Measurements from ENCODE around the gene RCL1. TPM values are rescaled to one million over a fixed set of nuclear protein-coding genes. Genes with fewer than 3 reads are reported as not detected.
A peak's percentile ranks its signal among the peaks of the same experiment; 100 is the strongest.

The RCL1 gene
- total RNA-seq, 1 experiment from 2014 or later: 9.5 TPM

- peak overlapping the region; percentile 64 for H3K4me2 ChIP-seq
- intact Hi-C loops (cut with micrococcal nuclease; ENCODE audit: unreplicated experiment): loop anchor here (1.0 to 10.0 kb wide), 5 partner anchors 163 to 840 kb away; no protein-coding TSS in a partner anchor
- no peaks in the 10 kb centered on the region for H3K27me3 ChIP-seq (ENCODE audit: insufficient read depth, low read depth)
- no peaks in the 10 kb centered on the region for H3K9me3 ChIP-seq (ENCODE audit: insufficient read depth, low read depth)
- H2AFZ ChIP-seq: peak overlapping the region; percentile 76; the same call in 1 of the 2 replicates
- no peaks in the 10 kb centered on the region for H3K79me2 ChIP-seq (ENCODE audit: low read depth)
- CTCF ChIA-PET: interaction anchor here (0.6 kb wide), 1 partner anchor 8 kb away, joined by 3 read pairs; no protein-coding TSS in a partner anchor
- H3F3A ChIP-seq (ENCODE audit: insufficient read depth, low read depth): no peaks in the 10 kb centered on the region
- no peak overlapping the region for H3K4me3 ChIP-seq
- H3K27ac ChIP-seq: no peak overlapping the region
- BruUV-seq (replicated peaks): no TSS peak
- no peaks in the 10 kb centered on the region for H3K36me3 ChIP-seq (ENCODE audit: low read depth)
- POLR2A ChIA-PET (ENCODE audit: unreplicated experiment): no interaction called here
- no peak for TF ChIP-seq EZH2 (IDR thresholded peaks at IDR 0.05; ENCODE audit: low read depth)
- TF ChIP-seq, protein P1, sequence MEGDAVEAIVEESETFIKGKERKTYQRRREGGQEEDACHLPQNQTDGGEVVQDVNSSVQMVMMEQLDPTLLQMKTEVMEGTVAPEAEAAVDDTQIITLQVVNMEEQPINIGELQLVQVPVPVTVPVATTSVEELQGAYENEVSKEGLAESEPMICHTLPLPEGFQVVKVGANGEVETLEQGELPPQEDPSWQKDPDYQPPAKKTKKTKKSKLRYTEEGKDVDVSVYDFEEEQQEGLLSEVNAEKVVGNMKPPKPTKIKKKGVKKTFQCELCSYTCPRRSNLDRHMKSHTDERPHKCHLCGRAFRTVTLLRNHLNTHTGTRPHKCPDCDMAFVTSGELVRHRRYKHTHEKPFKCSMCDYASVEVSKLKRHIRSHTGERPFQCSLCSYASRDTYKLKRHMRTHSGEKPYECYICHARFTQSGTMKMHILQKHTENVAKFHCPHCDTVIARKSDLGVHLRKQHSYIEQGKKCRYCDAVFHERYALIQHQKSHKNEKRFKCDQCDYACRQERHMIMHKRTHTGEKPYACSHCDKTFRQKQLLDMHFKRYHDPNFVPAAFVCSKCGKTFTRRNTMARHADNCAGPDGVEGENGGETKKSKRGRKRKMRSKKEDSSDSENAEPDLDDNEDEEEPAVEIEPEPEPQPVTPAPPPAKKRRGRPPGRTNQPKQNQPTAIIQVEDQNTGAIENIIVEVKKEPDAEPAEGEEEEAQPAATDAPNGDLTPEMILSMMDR (conservative IDR thresholded peaks at IDR 0.05): peak; percentile 78
- 0 out of 2 replicates have a peak, but pooled peaks cover 3% of the 10 kb centered on the region for H3K4me1 ChIP-seq (replicated peaks; ENCODE audit: insufficient read depth)
- H3K9me2 ChIP-seq (ENCODE audit: insufficient read depth): no peaks in the 10 kb centered on the region
- no peaks in the 10 kb centered on the region for H4K20me1 ChIP-seq (ENCODE audit: insufficient read depth)
- DNase-seq: peak in 1 of 2 experiments; percentile 59
These were observed 30.4 kb upstream of the RCL1 start for GRCh38 chr9:4762108-4762885.

- CTCF ChIA-PET: interaction anchor here (0.6 kb wide), 1 partner anchor 8 kb away, joined by 3 read pairs; no protein-coding TSS in a partner anchor
- no peaks in the 10 kb centered on the region for H3K9me2 ChIP-seq (ENCODE audit: insufficient read depth)
- H3K9me3 ChIP-seq (ENCODE audit: insufficient read depth, low read depth): no peaks in the 10 kb centered on the region
- no peaks in the 10 kb centered on the region for H3F3A ChIP-seq (ENCODE audit: insufficient read depth, low read depth)
- DNase-seq: no peak
- H3K4me2 ChIP-seq: peak overlapping the region; percentile 64
- H2AFZ ChIP-seq: no peak overlapping the region
- POLR2A ChIA-PET (ENCODE audit: unreplicated experiment): no interaction called here
- H3K4me3 ChIP-seq: no peak overlapping the region
- no peaks in the 10 kb centered on the region for H3K27me3 ChIP-seq (ENCODE audit: insufficient read depth, low read depth)
- intact Hi-C loops (cut with micrococcal nuclease; ENCODE audit: unreplicated experiment): loop anchor here (1.0 to 10.0 kb wide), 5 partner anchors 162 to 839 kb away; no protein-coding TSS in a partner anchor
- H3K79me2 ChIP-seq (ENCODE audit: low read depth): no peaks in the 10 kb centered on the region
- no peaks in the 10 kb centered on the region for H3K36me3 ChIP-seq (ENCODE audit: low read depth)
- H3K4me1 ChIP-seq (replicated peaks; ENCODE audit: insufficient read depth): 0 out of 2 replicates have a peak, but pooled peaks cover 3% of the 10 kb centered on the region
- TF ChIP-seq, protein P1 (conservative IDR thresholded peaks at IDR 0.05): no peak
- TF ChIP-seq EZH2 (IDR thresholded peaks at IDR 0.05; ENCODE audit: low read depth): no peak
- no TSS peak for BruUV-seq (replicated peaks)
- H4K20me1 ChIP-seq (ENCODE audit: insufficient read depth): no peaks in the 10 kb centered on the region
- no peak overlapping the region for H3K27ac ChIP-seq
These were observed 29.7 kb upstream of the RCL1 start for GRCh38 chr9:4762886-4763541.

DNA sequence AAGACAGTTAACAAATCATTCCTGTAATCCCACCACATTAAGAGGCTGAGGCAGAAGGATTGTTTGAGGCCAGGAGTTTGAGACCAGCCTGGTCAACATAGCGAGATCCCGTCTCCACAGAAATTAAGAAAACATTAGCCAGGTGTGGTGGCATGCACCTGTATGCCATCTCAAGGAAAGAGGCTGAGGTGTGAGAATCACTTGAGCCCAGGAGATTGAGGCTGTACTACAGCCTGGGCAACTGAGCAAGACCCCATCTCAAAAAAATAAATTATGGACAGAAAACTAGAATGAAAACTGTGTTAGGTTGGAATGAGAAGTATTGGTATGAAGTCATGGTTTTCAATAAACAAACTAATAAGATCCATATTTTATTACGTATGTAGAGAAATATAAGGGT is 28.7 kb upstream of the RCL1 start:
- no peak overlapping the region for H2AFZ ChIP-seq
- no peak overlapping the region for H3K27ac ChIP-seq
- H3K4me2 ChIP-seq: no peak overlapping the region
- no peaks in the 10 kb centered on the region for H3K9me3 ChIP-seq (ENCODE audit: insufficient read depth, low read depth)
- TF ChIP-seq, protein P1 (conservative IDR thresholded peaks at IDR 0.05): no peak
- TF ChIP-seq EZH2 (IDR thresholded peaks at IDR 0.05; ENCODE audit: low read depth): no peak
- H3K4me3 ChIP-seq: no peak overlapping the region
- 0 out of 2 replicates have a peak, but pooled peaks cover 3% of the 10 kb centered on the region for H3K4me1 ChIP-seq (replicated peaks; ENCODE audit: insufficient read depth)
- H3K27me3 ChIP-seq (ENCODE audit: insufficient read depth, low read depth): no peaks in the 10 kb centered on the region
- no peaks in the 10 kb centered on the region for H3F3A ChIP-seq (ENCODE audit: insufficient read depth, low read depth)
- DNase-seq: no peak
- CTCF ChIA-PET: no interaction called here
- POLR2A ChIA-PET (ENCODE audit: unreplicated experiment): no interaction called here
- BruUV-seq (replicated peaks): no TSS peak
- H3K36me3 ChIP-seq (ENCODE audit: low read depth): no peaks in the 10 kb centered on the region
- intact Hi-C loops (cut with micrococcal nuclease; ENCODE audit: unreplicated experiment): loop anchor here (5.0 to 10.0 kb wide), 2 partner anchors 161 to 838 kb away; no protein-coding TSS in a partner anchor
- H3K79me2 ChIP-seq (ENCODE audit: low read depth): no peaks in the 10 kb centered on the region
- no peaks in the 10 kb centered on the region for H3K9me2 ChIP-seq (ENCODE audit: insufficient read depth)
- no peaks in the 10 kb centered on the region for H4K20me1 ChIP-seq (ENCODE audit: insufficient read depth)
